ENCODE data around the gene PDE4D. TPM values are rescaled to one million over a fixed set of nuclear protein-coding genes. Genes with fewer than 3 reads are reported as not detected.

The PDE4D gene
- total and polyA plus RNA-seq, 8 donors: 1.5 to 7.1 (median 3.1) TPM

- H3K4me1 ChIP-seq: no peaks in the 10 kb centered on the region
- H3K27me3 ChIP-seq: no peaks in the 10 kb centered on the region
- 97 to 99% methylated on average over 2 of the region's 2 CpGs for WGBS, 2 donors
- H3K9me3 ChIP-seq: no peaks in the 10 kb centered on the region
- no peaks in the 10 kb centered on the region for H3K36me3 ChIP-seq
- H3K27ac ChIP-seq: no peak overlapping the region
- no peak for TF ChIP-seq CTCF (IDR thresholded peaks at IDR 0.05)
- DNase-seq: no peak
- ATAC-seq: no peak
- intact Hi-C loops (cut with DNase I): no loop called here
- H3K4me3 ChIP-seq: no peak overlapping the region
- no peak for FAIRE-seq
These were observed 755.0 kb downstream of the PDE4D start for GRCh38 chr5:59138509-59138908.

DNA sequence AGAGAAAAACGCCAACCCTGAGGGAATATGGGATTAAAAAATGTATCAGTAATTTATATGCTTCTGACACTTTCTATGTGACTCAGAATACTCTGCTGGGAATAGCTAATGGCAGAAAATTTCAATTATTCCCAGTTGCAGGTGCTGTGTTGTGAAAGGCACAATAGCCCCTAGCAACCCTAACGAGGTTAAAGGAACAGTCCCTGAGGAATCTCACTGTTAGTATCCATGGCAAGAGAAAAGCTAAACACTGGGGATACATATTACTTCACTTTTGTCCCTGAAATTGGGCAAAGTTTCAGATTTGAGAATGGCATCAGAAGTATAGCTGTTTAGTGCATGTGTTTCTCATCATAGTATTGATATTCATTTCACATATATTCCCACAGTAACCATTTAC, 755.7 kb downstream of the PDE4D start:
- ATAC-seq: no peak
- intact Hi-C loops (cut with DNase I): no loop called here
- Histone ChIP-seq H3K27ac (no peak overlapping the region), H3K36me3 (no peaks in the 10 kb centered on the region), H3K9me3 (no peaks in the 10 kb centered on the region), H3K4me1 (no peaks in the 10 kb centered on the region), H3K27me3 (no peaks in the 10 kb centered on the region), H3K4me3 (no peak overlapping the region)
- no peak for DNase-seq
- FAIRE-seq: no peak
- WGBS, 2 donors: 87 to 95% methylated on average over 2 of the region's 2 CpGs
- no peak for TF ChIP-seq CTCF (IDR thresholded peaks at IDR 0.05)

- Histone ChIP-seq H3K4me1 (no peaks in the 10 kb centered on the region), H3K36me3 (no peaks in the 10 kb centered on the region), H3K4me3 (no peak overlapping the region), H3K27ac (no peak overlapping the region), H3K9me3 (no peaks in the 10 kb centered on the region), H3K27me3 (no peaks in the 10 kb centered on the region)
- peak in 1 of 4 donors; percentile 68 for ATAC-seq
- 45 to 46% methylated on average over 2 of the region's 2 CpGs for WGBS, 2 donors
- no peak for FAIRE-seq
- intact Hi-C loops (cut with DNase I): no loop called here
- no peak for TF ChIP-seq CTCF (IDR thresholded peaks at IDR 0.05)
- no peak for DNase-seq
These were observed 757.0 kb downstream of the PDE4D start for GRCh38 chr5:59136549-59136948.

DNA sequence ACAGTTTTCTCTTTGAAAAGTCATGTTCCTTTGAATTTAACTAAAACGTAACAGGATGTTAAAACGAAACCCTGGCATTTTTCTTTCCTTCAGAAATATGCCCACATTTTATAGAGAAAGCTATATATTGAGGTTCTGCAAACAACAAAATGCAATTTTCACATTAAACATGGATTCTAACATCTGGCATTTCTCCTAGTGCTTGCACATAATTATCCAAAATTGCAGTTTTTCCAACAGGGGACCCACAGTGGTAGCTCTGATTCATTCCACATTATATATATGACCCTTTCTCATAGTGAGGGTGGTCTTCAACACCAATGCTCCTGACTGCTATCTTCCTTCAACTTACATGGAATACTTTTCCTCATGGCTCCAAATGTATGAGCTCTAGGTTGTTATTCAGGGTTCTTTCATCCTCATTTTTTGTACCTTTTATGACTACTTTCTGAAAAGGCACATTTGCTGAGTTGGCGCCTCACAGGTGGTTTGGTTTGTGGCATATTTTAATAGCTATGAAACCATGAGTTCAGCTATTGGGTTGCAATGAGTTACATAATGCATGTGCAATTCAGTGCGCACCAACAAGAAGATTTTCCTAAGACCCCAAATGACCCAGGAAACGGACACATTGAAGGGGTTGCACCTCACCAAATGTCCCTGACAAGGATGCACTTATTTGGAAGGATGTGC, 758.9 kb downstream of the PDE4D start:
- 88 to 92% methylated on average over 5 of the region's 5 CpGs for WGBS, 2 donors
- H3K4me3 ChIP-seq: no peak overlapping the region
- intact Hi-C loops (cut with DNase I): no loop called here
- H3K27me3 ChIP-seq: no peaks in the 10 kb centered on the region
- no peak overlapping the region for H3K27ac ChIP-seq
- H3K9me3 ChIP-seq: no peaks in the 10 kb centered on the region
- ATAC-seq (no peak), FAIRE-seq (no peak), DNase-seq (no peak)
- TF ChIP-seq CTCF (IDR thresholded peaks at IDR 0.05): no peak
- no peaks in the 10 kb centered on the region for H3K4me1 ChIP-seq
- no peaks in the 10 kb centered on the region for H3K36me3 ChIP-seq

- Histone ChIP-seq H3K4me1 (no peaks in the 10 kb centered on the region), H3K27me3 (no peaks in the 10 kb centered on the region), H3K9me3 (no peaks in the 10 kb centered on the region), H3K36me3 (no peaks in the 10 kb centered on the region), H3K27ac (no peak overlapping the region), H3K4me3 (no peak overlapping the region)
- 91 to 94% methylated on average over 2 of the region's 2 CpGs for WGBS, 2 donors
- DNase-seq (no peak), ATAC-seq (no peak), FAIRE-seq (peak; percentile 39)
- intact Hi-C loops (cut with DNase I): no loop called here
- TF ChIP-seq CTCF (IDR thresholded peaks at IDR 0.05): no peak
These were observed 759.7 kb downstream of the PDE4D start for GRCh38 chr5:59133764-59134261.

Data from pancreas (tissue), 10 donors.